ENCODE data around the gene EYA2. TPM values are rescaled to one million over a fixed set of nuclear protein-coding genes. Genes with fewer than 3 reads are reported as not detected.

The EYA2 gene
- total RNA-seq, 1 donor from 2014 or later, result 0.62 TPM

DNA sequence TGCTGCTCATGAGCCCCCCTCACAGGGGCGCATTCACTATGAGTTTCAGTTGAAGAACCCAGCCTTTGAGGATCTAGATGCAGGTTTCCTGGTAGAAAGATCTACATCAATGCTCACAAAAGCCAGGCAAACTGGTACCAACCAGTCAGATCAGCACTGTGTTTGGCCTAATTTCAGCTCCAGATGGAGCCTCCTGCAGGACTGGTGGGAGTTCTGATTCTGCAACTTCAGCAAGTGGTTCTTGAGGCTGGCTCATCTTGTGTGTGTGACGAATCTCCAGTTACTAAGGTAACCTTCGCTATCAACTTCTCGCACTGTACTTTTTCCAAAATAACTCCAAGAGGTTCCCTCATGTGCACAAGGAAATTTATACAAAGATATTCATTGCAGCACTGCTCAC lies 343.1 kb downstream of the EYA2 start:
- no peaks in the 10 kb centered on the region for H3K27me3 Mint-ChIP-seq
- intact Hi-C loops (cut with micrococcal nuclease), result no loop called here
- POLR2A ChIA-PET, result no interaction called here

More for the DNA sequence above, 343.1 kb downstream of the EYA2 start:
- Mint-ChIP-seq H3K4me1 (no peaks in the 10 kb centered on the region), H3K9me3 (no peaks in the 10 kb centered on the region), H3K36me3 (ENCODE audit: low read depth) (peaks cover 79% of the 10 kb centered on the region), H3K27ac (no peak overlapping the region), H3K4me3 (no peak overlapping the region)
- TF ChIP-seq, protein P1, sequence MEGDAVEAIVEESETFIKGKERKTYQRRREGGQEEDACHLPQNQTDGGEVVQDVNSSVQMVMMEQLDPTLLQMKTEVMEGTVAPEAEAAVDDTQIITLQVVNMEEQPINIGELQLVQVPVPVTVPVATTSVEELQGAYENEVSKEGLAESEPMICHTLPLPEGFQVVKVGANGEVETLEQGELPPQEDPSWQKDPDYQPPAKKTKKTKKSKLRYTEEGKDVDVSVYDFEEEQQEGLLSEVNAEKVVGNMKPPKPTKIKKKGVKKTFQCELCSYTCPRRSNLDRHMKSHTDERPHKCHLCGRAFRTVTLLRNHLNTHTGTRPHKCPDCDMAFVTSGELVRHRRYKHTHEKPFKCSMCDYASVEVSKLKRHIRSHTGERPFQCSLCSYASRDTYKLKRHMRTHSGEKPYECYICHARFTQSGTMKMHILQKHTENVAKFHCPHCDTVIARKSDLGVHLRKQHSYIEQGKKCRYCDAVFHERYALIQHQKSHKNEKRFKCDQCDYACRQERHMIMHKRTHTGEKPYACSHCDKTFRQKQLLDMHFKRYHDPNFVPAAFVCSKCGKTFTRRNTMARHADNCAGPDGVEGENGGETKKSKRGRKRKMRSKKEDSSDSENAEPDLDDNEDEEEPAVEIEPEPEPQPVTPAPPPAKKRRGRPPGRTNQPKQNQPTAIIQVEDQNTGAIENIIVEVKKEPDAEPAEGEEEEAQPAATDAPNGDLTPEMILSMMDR (IDR thresholded peaks at IDR 0.05), result no peak
- ATAC-seq (ENCODE audit: low read depth), result no peak
- CTCF ChIA-PET, result no interaction called here
- DNase-seq, result no peak

Other genes with a start within 250 kb of the EYA2 start
- gene SLC13A3, start 243.4 kb upstream of the EYA2 start, total RNA-seq, result 0.47 TPM in 1 of 2 replicates, not detected in the other
- gene TP53RK, start 205.4 kb upstream of the EYA2 start, total RNA-seq, result 18.6 and 18.8 TPM in 2 replicates
- gene SLC2A10, start 185.2 kb upstream of the EYA2 start, total RNA-seq, result not detected in 2 replicates